Measurements from ENCODE around the gene BRME1. TPM values are rescaled to one million over a fixed set of nuclear protein-coding genes. Genes with fewer than 3 reads are reported as not detected.

BRME1 gene
- total RNA-seq = 1 to 10 TPM; 7.7 to 9.0 TPM

DNA sequence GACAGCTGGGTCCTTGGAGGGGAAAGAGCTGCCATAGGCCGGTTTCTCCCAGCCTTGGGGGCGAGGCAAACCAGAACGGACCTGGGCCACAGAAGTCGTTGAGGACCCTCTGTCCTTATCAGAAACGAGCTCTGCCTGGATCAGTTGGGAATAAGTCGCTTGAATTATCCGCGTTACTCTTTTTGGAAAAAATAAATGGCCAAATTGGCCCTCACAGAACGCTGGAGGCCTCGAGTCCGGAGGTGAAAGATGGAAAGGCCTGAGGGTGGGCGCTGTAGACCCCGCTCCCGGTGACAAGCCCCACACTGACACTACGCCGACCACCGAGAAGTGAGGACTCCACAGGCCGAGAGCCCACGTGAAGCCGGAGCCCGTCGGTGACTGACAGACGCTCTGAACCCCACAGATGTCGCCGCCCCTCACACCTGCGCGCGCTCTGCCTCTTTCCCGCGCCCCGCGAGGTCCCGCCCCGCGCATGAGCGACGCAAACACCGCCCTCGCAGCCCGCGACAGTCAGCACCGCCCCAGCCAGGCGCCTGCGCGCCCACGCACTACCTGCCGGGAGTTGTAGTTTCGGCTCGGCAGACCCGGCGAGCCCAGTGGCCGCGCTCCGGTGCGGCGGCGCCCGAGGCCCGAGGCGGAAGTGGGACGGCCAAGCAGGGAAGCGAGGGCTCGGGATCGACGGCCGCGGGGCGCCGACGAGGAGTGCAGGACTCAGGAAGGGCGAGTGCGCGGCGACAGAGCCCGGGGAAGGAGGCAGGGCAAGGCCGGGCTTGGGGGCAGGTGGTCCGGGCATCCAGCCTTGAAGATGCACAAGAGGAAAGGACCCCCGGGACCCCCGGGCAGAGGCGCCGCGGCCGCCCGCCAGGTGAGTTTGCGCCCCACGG lies at the start of gene BRME1, which contains the start of gene CC2D1A:
Gene BRME1 (minus strand): TSS at position 484 of the 887 bp plus-strand sequence. CDS start 1,225 bp downstream, outside the sequence.
Gene CC2D1A (plus strand): TSS at position 568 of the 887 bp plus-strand sequence. CDS start 241 bp downstream, at position 809.
- H3K27ac Mint-ChIP-seq = peak within 1 kb of the TSS; percentile 86
- H3K4me1 Mint-ChIP-seq (ENCODE audit: low read depth) = peaks cover 23% of the 10 kb centered on the region
- H3K36me3 Mint-ChIP-seq = peaks cover 12% of the 10 kb centered on the region
- H3K27me3 Mint-ChIP-seq = no peaks in the 10 kb centered on the region
- ChIA-PET CTCF (interaction anchor here (0.6 to 1.5 kb wide), 5 partner anchors 25 to 1292 kb away, joined by 3 to 4 read pairs (median 3); no protein-coding TSS in a partner anchor), POLR2A (interaction anchor here (1.0 kb wide), 1 partner anchor 18 kb away, joined by 5 read pairs; no protein-coding TSS in a partner anchor)
- H3K9me3 Mint-ChIP-seq = no peaks in the 10 kb centered on the region
- peak; percentile 97 for DNase-seq
- intact Hi-C loops (cut with micrococcal nuclease) = loop anchor here (1.0 kb wide), 2 partner anchors 45 to 100 kb away; partner anchors contain the start of gene RFX1
- H3K4me3 Mint-ChIP-seq = peak within 1 kb of the TSS; percentile 83

DNA sequence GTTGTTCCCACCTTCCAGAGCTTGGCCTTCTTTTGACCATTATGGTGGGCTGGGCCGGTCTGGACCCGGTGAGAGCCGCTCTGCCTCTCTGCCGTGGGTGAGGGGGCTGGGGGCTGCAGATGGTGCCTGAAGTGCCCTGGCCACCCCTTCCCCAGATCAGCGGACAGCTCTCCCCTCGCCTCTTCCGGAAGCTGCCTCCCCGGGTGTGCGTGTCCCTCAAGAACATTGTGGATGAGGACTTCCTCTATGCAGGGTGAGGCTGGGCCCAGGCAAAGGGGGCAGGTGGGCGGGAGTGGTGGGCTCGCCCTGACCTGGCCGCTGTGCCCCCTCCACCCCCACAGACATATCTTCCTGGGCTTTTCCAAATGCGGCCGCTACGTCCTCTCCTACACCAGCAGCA lies 48.3 kb upstream of the BRME1 start:
- ChIA-PET POLR2A (interaction anchor here (1.1 to 1.4 kb wide), 2 partner anchors 39 to 77 kb away, joined by 3 read pairs; partner anchors contain the start of gene IL27RA), CTCF (interaction anchor here (1.0 to 3.0 kb wide), 2 partner anchors 78 to 94 kb away, joined by 3 to 12 read pairs; partner anchors contain the start of gene IL27RA)
- H3K36me3 Mint-ChIP-seq = peaks cover 9% of the 10 kb centered on the region

DNA sequence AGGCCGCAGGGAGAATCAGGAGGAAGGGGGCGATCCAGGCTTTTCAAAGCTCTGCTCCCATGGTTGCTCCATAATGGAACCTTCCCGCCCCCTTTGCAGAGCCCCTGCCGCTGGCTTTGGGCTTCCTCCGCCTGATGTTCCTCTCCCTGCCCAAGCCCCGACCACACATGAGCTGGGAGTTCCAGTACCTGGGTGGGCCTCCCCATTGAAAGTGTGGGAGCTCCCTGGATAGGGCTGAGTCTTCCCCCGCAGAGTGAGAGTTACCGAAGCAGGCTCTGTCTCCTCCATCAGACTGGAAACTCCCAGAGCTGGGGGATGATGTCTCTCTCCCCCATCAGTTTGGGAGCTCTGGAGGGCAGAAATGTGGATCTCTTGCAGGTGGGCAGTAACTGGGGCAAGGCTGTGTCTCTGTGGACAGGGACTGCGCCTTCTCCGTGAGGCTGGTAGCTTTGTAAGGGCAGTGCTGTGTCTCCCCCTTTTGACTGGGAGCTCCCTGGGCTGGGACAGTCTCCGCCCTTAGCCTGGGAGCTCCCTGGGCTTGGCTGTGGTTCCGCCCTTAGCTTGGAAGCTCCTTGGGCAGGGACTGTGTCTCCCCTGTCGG lies 47.1 kb upstream of the BRME1 start:
- peak overlapping the region; percentile 95 for H3K4me3 Mint-ChIP-seq
- peak overlapping the region; percentile 76 for H3K27ac Mint-ChIP-seq
- DNase-seq = peak; percentile 24
- intact Hi-C loops (cut with micrococcal nuclease) = loop anchor here (1.0 to 5.0 kb wide), 6 partner anchors 33 to 128 kb away; partner anchors contain the start of genes IL27RA, MISP3 and RFX1
- H3K36me3 Mint-ChIP-seq = peaks cover 7% of the 10 kb centered on the region
- no peaks in the 10 kb centered on the region for H3K9me3 Mint-ChIP-seq
- H3K4me1 Mint-ChIP-seq (ENCODE audit: low read depth) = peaks cover 17% of the 10 kb centered on the region
- ChIA-PET POLR2A (interaction anchor here (1.0 to 1.5 kb wide), 8 partner anchors 28 to 90 kb away, joined by 3 to 6 read pairs (median 4); partner anchors contain the start of genes IL27RA and RFX1), CTCF (interaction anchor here (0.7 to 3.0 kb wide), 9 partner anchors 71 to 161 kb away, joined by 3 to 20 read pairs (median 4); partner anchors contain the start of genes IL27RA and MISP3)
- no peaks in the 10 kb centered on the region for H3K27me3 Mint-ChIP-seq

More for the DNA sequence above, 48.3 kb upstream of the BRME1 start:
- intact Hi-C loops (cut with micrococcal nuclease) = loop anchor here (5.0 kb wide), 1 partner anchor 78 kb away; the partner anchor contains the start of gene IL27RA
- no peaks in the 10 kb centered on the region for H3K9me3 Mint-ChIP-seq
- no peaks in the 10 kb centered on the region for H3K27me3 Mint-ChIP-seq
- no peak for DNase-seq
- H3K4me3 Mint-ChIP-seq = peak overlapping the region; percentile 95
- no peak overlapping the region for H3K27ac Mint-ChIP-seq
- peaks cover 17% of the 10 kb centered on the region for H3K4me1 Mint-ChIP-seq (ENCODE audit: low read depth)

DNA sequence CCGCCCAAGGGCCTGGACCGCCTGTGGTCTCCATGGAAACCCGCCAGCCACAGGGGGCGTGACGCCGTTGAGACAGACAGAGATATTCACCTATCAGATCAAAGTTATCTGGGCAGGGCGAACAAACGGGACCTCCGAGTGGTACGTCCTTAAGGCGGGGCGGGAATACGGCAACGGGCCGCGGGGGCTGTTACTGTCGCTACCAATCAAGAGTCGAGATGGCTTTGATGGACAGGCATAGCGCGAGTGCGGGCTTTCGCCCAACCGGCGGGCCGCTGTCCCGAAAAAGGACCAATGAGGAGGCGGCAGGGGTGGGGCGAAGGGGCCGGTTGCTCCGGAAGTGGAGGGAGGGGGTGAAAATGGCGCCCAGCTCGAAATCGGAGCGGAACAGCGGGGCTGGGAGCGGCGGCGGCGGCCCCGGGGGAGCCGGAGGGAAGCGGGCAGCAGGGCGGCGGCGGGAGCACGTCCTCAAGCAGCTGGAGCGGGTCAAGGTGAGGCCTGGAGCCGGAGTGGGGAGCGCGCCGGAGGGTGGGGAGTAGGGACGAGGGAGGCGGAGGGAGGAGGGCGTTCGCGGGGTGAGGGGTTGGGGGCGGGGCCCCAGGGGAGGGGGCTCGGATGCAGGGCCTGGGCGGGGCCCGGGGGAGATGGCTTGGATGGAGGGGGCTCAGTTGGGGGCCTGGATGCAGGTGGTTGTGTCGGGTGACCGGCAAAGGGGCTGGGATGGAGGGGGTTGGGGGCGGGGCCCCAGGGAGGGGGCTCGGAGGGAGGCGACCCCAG lies 46.4 kb upstream of the BRME1 start, which contains the start of gene DCAF15:
Gene DCAF15 (plus strand): TSS at position 356 of the 777 bp plus-strand sequence. CDS start 4 bp downstream, at position 360.
- peaks cover 5% of the 10 kb centered on the region for H3K36me3 Mint-ChIP-seq
- intact Hi-C loops (cut with micrococcal nuclease) = loop anchor here (1.0 to 5.0 kb wide), 6 partner anchors 34 to 129 kb away; partner anchors contain the start of genes IL27RA, MISP3 and RFX1
- DNase-seq = peak; percentile 99
- H3K27me3 Mint-ChIP-seq = no peaks in the 10 kb centered on the region
- ChIA-PET CTCF (interaction anchor here (1.1 to 3.0 kb wide), 5 partner anchors 71 to 162 kb away, joined by 3 to 20 read pairs (median 5); partner anchors contain the start of gene IL27RA), POLR2A (interaction anchor here (0.8 to 1.5 kb wide), 9 partner anchors 29 to 90 kb away, joined by 3 to 8 read pairs (median 4); partner anchors contain the start of genes IL27RA and RFX1)
- H3K27ac Mint-ChIP-seq = peak within 1 kb of the TSS; percentile 85
- H3K4me1 Mint-ChIP-seq (ENCODE audit: low read depth) = peaks cover 17% of the 10 kb centered on the region
- no peaks in the 10 kb centered on the region for H3K9me3 Mint-ChIP-seq
- H3K4me3 Mint-ChIP-seq = peak within 1 kb of the TSS; percentile 95

DNA sequence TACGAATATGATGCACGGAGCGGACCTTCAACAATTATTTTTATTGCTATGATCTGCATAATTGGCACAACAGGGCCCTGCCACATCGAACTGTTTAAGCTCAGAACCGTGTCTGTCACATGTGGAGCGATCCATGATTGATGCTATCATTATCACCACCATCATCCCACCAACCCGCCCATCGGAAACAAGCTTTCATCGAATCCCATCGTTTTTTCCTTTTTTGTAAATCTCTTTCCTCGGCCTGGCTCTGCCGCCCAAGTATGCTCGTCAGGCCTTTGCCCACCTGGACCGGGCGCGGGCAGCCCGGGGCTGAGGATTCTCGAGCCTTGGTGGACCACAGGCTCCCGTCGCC lies 45.9 kb upstream of the BRME1 start:
- DNase-seq = no peak
- Mint-ChIP-seq H3K27me3 (no peaks in the 10 kb centered on the region), H3K36me3 (peaks cover 5% of the 10 kb centered on the region), H3K27ac (peak overlapping the region; percentile 62), H3K4me1 (ENCODE audit: low read depth) (peaks cover 17% of the 10 kb centered on the region), H3K9me3 (no peaks in the 10 kb centered on the region), H3K4me3 (peak overlapping the region; percentile 95)
- POLR2A ChIA-PET = interaction anchor here (0.8 to 1.3 kb wide), 3 partner anchors 55 to 89 kb away, joined by 3 to 8 read pairs (median 3); partner anchors contain the start of genes IL27RA and RFX1
- CTCF ChIA-PET = interaction anchor here (1.1 to 3.0 kb wide), 4 partner anchors 70 to 120 kb away, joined by 3 to 20 read pairs (median 8); partner anchors contain the start of gene IL27RA
- intact Hi-C loops (cut with micrococcal nuclease) = loop anchor here (1.0 to 5.0 kb wide), 7 partner anchors 35 to 130 kb away; partner anchors contain the start of genes BRME1, CC2D1A, IL27RA and MISP3

DNA sequence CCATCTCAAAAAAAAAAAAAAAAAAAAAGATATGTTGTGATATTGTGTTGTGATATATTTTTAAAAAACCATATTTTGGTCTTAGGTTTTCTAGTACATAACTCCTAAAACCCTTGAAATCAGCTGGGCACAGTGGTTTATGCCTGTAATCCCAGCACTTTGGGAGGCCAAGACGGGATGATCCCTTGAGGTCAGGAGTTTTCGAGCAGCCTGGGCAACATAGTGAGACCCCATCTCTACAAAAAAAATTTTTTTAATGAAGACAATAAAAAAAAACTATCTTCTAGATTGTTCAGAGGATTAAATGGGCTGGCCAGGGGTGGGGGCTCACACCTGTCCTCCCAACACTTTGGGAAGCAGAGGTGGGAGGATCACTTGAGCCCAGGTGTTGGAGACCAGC lies 45.1 kb upstream of the BRME1 start:
- peaks cover 17% of the 10 kb centered on the region for H3K4me1 Mint-ChIP-seq (ENCODE audit: low read depth)
- no peak for DNase-seq
- intact Hi-C loops (cut with micrococcal nuclease) = loop anchor here (1.0 to 5.0 kb wide), 2 partner anchors 45 to 81 kb away; partner anchors contain the start of genes BRME1, CC2D1A and IL27RA
- no peak overlapping the region for H3K27ac Mint-ChIP-seq
- ChIA-PET CTCF (interaction anchor here (0.6 to 3.0 kb wide), 2 partner anchors 69 to 91 kb away, joined by 3 to 20 read pairs; no protein-coding TSS in a partner anchor), POLR2A (interaction anchor here (1.3 kb wide), 1 partner anchor 81 kb away, joined by 8 read pairs; the partner anchor contains the start of gene IL27RA)
- H3K27me3 Mint-ChIP-seq = no peaks in the 10 kb centered on the region
- H3K9me3 Mint-ChIP-seq = no peaks in the 10 kb centered on the region
- peaks cover 5% of the 10 kb centered on the region for H3K36me3 Mint-ChIP-seq
- H3K4me3 Mint-ChIP-seq = no peak overlapping the region

DNA sequence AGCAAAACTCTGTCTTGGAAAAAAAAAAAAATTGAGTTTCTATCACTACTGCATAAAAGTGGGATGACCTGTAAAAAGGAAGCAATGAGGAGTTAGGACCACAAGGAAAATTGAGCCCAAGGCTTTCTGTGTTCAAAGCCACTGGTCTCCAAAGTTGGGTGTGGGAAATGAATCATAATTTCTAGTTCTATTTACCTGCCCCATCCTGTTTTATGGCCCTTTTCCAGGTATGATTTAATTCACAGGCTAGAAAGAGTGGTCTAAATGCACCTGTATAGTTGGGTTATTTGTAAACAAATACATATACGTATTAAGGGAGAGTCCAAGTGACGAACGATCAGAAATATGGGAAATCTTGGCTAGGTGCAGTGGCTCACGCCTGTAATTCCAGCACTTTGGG lies 40.5 kb upstream of the BRME1 start:
- no peaks in the 10 kb centered on the region for H3K4me1 Mint-ChIP-seq (ENCODE audit: low read depth)
- CTCF ChIA-PET = no interaction called here

DNA sequence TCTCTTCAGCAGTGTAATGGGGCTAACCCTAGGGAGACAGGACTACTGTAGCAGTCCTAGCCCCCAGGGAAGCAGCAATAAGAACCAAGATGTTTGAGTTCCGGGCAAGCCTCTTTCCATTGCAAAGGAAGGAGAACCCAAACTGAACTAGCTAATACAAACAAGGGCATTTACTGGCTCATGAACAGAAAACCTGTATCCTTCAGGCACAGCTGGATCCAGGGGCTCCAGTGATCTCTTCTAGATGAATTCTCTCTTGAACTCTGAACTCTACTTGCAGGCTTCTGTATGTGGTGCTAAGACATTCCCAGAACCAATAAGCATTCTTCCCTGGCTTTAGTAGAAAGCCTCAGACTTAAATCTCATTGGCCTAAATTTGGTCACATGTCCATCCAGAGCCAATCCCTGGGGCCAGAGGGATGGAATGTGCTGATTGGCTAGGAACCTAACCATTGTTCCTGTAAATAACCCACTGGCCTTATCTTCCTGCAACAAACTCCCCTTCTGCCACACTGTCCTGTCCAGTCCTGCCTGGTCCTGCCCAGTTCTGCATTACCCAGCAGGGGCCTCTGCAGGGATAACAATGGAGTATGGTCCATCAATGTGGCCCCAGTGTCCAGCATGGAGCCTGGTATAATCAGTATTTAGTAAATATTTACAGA lies 36.2 kb upstream of the BRME1 start:
- POLR2A ChIA-PET = no interaction called here

More for the DNA sequence above, 40.5 kb upstream of the BRME1 start:
- Mint-ChIP-seq H3K9me3 (no peaks in the 10 kb centered on the region), H3K4me3 (no peak overlapping the region), H3K27me3 (no peaks in the 10 kb centered on the region), H3K36me3 (no peaks in the 10 kb centered on the region), H3K27ac (no peak overlapping the region)
- intact Hi-C loops (cut with micrococcal nuclease) = no loop called here
- no peak for DNase-seq
- POLR2A ChIA-PET = interaction anchor here (0.6 kb wide), 1 partner anchor 13 kb away, joined by 3 read pairs; no protein-coding TSS in a partner anchor

DNA sequence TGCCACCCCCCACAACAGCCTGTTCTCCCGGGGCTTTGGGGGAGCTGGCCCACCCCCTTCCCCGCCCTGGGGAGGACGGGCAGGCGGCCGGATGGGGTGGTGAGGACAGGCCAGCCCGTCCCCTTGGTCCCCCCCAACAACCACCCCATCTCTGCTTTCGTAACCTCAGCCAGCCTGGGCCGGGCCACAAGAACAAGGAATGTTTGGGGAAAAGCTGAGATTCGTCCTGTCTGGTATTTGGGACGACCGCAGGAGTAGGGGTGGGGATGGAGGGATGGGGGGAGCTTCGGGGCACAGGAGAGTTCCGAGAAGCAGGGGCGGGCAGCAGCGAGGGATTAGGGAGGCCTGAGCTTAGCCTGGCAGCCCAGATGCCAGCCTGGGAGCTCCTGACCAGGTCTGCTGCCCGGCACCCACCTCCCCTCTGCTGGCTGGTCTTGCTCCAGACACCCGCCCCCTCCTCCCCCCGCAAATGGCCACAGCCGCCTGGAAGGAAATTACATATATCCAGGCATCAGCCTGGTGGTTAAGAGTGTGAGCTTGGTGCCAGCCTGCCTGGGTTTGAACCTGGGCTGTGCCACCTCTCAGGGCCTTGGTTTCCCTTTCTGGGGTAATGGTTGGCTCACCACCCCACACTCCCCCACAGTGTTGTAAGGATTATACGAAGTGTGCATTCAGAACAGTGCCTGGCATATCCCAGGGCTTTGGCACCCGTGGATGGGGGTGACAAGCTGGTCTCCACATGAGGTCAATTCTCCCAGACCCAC lies 32.6 kb upstream of the BRME1 start, which contains the start of gene PODNL1:
Gene PODNL1 (minus strand): TSS at position 117 of the 764 bp plus-strand sequence. CDS start 236 bp downstream, outside the sequence.
- Mint-ChIP-seq H3K36me3 (no peaks in the 10 kb centered on the region), H3K27me3 (peaks cover 9% of the 10 kb centered on the region), H3K9me3 (no peaks in the 10 kb centered on the region), H3K27ac (no peak within 1 kb of the TSS), H3K4me3 (no peak within 1 kb of the TSS), H3K4me1 (ENCODE audit: low read depth) (peaks cover 4% of the 10 kb centered on the region)
- no peak for DNase-seq
- ChIA-PET CTCF (no interaction called here), POLR2A (no interaction called here)
- intact Hi-C loops (cut with micrococcal nuclease) = no loop called here

More for the DNA sequence above, 36.2 kb upstream of the BRME1 start:
- no peak overlapping the region for H3K27ac Mint-ChIP-seq
- H3K4me3 Mint-ChIP-seq = no peak overlapping the region
- peaks cover 3% of the 10 kb centered on the region for H3K27me3 Mint-ChIP-seq
- no peak for DNase-seq
- intact Hi-C loops (cut with micrococcal nuclease) = no loop called here
- H3K4me1 Mint-ChIP-seq (ENCODE audit: low read depth) = peaks cover 2% of the 10 kb centered on the region
- H3K9me3 Mint-ChIP-seq = no peaks in the 10 kb centered on the region
- CTCF ChIA-PET = no interaction called here
- no peaks in the 10 kb centered on the region for H3K36me3 Mint-ChIP-seq
